Islet precursor cell (in vitro differentiated cells): Measurements from ENCODE around the gene TBC1D2.

Experiments used
- DNase-seq: peaks from one replicate; pipeline ENCODE4 v3.0.0-alpha.2; 2018

Gene TBC1D2

GRCh38 chr9:98211260-98211659, 44.2 kb downstream of the TBC1D2 start:
- no peak for DNase-seq

DNA sequence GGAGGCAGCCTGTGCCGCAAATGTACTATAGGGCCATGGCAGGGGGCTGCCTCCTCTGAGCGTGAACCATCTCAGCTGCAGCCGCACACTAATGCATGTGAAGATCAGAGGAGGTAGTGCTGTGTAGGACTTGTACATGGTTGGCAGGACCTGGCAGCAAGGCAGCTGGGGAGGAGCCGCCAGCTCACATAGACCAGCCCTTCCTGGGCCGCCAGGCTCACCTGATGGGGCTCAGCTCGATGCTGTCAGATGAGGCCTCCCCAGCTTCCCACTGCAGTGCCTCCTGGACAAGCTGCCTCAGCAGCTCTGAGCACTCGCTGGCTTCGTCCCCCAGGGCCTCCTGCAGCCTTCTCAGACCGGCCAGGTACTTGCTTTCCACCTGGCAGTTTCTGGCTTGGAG, 45.0 kb downstream of the TBC1D2 start:
- DNase-seq, result no peak

GRCh38 chr9:98209530-98209929, 45.9 kb downstream of the TBC1D2 start:
- no peak for DNase-seq

- DNase-seq, result no peak
Observed at GRCh38 chr9:98208635-98209034, 46.8 kb downstream of the TBC1D2 start.

DNA sequence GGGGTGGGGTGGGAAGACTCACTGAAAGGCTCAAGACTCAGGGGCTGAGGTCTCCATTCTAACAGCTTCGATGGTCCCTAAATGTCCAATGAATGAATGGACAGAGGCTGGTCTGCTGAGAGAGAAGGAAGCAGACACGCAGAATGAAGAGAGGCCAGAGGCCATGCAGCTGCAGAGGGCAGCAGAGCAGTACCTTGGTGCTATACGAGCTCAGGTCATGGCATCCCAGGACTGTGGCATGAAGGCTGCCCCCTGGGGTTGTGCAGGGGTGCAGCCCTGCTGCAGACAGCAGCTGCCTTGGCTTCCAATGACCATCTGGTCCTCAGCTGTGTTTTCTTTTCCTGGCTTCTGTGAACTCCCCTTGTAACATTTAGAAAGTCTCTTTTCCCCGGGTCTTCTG, 47.8 kb downstream of the TBC1D2 start:
- no peak for DNase-seq

DNA sequence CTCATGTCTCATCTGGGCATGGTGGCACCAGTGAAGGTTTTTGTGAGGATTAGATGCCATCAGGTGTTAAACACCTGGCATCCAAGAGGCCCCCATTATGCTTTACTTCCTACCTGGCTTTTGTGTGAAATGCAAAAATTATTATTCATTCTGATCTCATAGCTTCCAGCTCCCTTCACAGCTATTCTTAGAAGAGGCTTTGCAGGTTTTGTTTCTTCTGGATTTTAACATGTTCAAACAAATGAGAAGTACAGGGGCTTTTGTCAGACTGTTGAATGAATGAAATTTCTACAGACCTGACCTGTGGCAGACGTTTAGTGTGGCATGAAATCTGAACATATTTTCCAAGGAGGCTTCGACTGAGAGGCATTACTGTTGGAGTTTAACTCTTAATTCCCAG, 48.7 kb downstream of the TBC1D2 start:
- no peak for DNase-seq

- no peak for DNase-seq
Observed at GRCh38 chr9:98204692-98205091, 50.8 kb downstream of the TBC1D2 start.

- no peak for DNase-seq
Observed at GRCh38 chr9:98203153-98203552, 52.3 kb downstream of the TBC1D2 start.

DNA sequence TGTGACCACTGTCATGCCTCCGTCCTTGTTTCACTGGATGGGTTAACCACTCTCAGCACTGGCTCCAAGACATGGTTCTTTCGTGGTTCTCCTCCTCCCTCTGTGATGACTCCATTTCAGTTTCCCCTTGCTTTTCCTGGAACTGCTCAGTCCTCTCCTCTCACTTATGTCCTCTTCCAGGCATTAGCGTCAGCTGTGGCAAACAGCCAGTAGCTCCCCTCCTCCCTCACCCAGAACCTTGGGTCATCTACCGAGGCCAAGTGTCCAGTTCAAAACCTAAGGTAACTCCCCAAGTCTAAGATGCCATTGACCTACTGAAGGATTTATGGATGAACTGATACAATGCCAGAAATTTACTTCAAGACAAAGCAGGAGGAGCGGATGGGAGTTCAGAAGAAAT, 53.2 kb downstream of the TBC1D2 start:
- DNase-seq, result no peak

DNA sequence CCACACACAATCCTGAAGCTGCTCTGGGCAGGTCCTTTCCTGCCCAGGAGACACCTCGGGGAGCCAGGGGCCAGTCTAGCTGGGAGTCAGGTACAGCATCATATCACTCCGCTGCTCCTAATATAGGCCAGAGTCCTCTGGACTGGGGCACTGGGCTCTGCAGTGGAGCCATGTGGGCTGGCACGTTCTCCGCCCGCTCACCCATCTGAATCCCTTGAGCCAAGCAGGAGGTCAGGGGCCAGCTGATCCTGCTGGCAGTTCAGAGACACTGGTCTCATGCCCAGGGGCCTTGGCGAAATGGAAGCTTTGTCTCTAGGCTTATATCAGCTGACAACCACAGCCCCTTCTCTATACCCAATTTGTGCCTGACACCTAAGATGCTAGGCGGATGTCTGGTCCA, 53.7 kb downstream of the TBC1D2 start:
- no peak for DNase-seq

GRCh38 chr9:98201102-98201501, 54.3 kb downstream of the TBC1D2 start:
- no peak for DNase-seq

- no peak for DNase-seq
Observed at GRCh38 chr9:98199388-98200033, 55.9 kb downstream of the TBC1D2 start.

DNA sequence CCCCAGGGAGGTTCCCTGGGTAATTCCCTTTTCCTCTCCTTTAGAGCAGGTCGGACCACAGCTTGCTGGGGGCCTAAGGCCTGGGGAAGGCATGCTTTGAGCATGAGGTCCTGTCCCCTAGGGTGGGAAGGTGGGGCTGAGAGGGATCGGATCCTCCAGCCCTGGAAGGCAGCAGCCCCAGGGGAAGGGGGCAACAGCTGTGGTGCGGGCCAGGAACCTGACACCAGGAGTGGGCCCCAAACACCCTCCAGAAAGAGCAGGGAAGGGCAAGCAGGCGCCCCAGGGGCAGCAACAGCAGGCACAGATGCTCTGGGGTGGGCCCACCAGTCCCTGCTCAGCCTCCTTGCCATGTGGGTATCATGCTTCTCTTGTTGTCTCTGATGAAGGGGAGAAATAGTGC, 59.8 kb downstream of the TBC1D2 start:
- no peak for DNase-seq

- DNase-seq, result no peak
Observed at GRCh38 chr9:98193336-98193944, 62.0 kb downstream of the TBC1D2 start.

DNA sequence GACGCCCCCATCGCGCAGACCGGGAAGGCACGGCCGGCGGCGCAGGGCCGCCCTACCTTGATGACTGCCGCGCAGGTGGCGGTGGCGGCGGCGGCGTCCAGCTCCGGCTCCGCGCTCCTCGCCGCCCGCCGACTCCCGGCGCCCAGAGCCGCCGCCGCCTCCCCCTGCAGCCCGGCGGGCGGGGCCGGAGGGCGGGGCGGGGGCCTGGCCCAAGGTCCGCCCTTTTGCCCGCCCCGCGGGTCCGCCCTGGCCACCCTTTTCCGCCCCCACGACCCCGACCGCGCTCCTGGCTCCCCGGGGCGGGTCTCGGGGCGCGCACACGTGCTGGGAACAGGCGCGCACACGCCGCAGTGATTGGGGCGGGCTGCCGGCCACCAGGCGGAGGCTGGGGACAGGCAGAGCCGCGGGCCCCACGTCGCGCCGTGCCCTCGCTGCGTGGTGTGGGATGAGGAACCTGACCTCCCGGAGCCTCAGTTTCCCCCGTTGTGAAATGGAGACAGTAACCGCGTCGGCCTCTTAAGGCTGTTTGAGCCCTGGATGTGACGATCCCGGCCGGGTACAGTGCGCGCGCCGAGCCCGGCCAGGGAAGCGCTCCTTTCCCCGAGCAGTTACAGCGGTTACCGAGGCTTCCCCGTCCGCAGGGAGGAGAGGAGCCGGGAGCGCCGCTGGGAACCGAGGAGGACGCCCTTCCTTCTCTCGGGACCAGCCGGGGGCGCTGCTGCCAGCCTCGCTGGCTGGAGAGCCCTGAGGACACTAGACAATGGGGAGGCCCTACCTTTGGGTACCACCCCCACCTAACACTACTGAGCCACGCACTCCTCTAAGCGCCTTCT, 62.7 kb downstream of the TBC1D2 start, which contains the start of gene CORO2A:
Gene CORO2A, minus strand, starts transcription at position 135 of the 833 bp plus-strand sequence. CDS start 34,977 bp downstream, outside the sequence.
- DNase-seq, result peak; percentile 91

DNA sequence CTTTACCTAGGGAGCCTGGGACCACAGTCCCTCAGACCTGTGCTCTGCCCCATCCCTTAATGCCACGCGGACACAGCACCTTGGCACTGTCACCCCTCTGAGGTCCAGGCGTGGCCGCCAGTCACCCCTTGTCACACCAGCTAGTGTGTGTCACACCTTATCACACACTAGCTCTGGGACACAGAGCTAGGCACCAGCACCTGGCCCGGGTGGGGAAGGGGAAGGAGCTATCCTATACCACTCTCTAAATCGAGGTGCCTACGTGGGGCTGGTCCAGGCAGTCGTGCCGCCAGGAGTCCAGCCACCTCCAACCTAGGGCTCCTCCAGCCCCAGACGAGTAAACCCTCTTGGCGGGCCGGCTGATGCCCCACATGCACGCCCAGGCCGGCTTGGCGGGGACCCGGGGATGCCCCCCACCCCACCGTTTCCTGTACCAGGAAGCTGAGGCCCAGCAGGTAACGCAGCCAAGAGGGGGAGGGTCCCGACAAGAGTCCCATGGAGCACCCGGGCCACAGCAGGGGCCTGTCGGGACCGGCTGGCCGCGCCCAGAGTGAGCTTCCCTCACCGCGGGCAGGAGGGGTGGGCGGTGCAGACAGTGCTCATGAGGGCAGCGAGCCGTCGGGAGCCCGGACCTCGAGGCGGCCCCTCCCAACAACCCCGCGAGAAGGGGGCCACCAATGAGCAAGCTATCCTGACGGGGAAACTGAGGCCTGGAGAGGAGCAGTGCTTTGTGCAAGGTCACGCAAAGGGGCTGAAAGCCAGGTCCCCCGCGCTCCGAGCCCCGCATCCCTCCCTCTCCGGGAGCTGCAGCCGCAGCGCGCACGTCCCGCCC, 63.6 kb downstream of the TBC1D2 start:
- DNase-seq, result peak; percentile 85

- DNase-seq, result peak; percentile 79
Observed at GRCh38 chr9:98191181-98191608, 64.3 kb downstream of the TBC1D2 start.

DNA sequence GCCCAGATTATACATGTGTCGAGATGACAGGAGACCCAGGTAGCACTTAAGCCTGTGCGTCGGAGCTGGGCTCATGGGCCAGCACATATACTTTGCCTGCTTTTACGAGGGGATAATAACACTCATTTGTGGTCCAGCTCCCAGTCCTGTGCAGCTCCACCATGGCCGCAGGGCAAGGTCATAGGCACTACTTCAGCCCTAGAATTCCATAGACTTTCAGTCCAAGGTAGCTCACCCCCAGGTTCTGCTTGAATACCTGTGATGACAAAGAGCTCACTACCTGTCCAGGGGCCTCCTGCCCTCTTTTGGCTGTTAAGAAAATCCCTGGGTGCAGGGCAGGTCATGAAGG, 64.7 kb downstream of the TBC1D2 start:
- peak; percentile 89 for DNase-seq

DNA sequence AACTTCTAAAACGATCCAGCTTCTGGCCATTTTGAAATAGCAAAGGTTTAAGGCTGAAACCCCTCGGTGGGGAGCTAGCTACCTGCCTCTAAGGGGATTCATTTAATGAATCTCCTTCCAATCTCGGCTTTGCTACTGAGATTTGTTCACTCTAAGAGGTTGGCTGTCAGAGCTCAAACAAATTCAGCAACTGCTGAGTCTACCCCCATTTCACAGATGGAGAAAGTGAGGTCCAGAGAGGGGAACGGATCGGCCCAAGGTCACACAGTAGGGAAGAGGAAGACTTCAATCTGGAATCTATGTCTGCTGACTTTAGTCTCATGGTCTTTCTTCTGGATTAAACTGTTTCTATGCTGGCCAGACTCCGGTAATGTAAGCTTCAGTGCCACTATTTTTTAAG, 66.0 kb downstream of the TBC1D2 start:
- no peak for DNase-seq

DNA sequence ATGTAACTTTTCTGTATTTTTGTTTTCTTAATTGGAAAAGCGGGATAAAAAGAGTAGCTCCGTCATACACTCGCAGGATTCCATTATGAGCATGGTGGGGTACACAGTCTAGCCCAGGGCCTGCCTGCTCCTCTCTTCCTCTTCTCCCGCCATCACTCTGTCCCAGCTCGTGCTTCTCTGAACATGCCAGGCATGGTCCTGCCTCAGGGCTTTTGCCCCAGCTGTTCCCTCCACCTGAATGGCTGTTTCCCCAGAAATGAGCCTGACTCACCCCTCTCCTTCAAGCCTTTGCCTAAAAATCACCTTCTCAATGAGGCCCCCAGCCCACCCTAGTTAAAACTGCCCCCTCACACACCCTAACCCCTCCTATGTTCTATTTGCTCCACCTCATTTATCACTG, 67.5 kb downstream of the TBC1D2 start:
- no peak for DNase-seq

- no peak for DNase-seq
Observed at GRCh38 chr9:98186236-98186635, 69.2 kb downstream of the TBC1D2 start.

GRCh38 chr9:98185611-98186171, 69.8 kb downstream of the TBC1D2 start:
- DNase-seq, result no peak
